B cell (primary cell): Measurements from ENCODE around the gene BFSP1. TPM values are rescaled to one million over a fixed set of nuclear protein-coding genes. Genes with fewer than 3 reads are reported as not detected.

Source experiments
- ATAC-seq: fragments of 200-7000 bp; cut with Tn5 transposase; one replicate; pipeline ENCODE4 v1.10.0; 2021; ENCODE audit warnings: low read depth, mild to moderate bottlenecking, moderate number of reproducible peaks, moderate library complexity
- CTCF ChIA-PET: fragments of 350-600 bp; sonication (Branson Sonifier 250); formaldehyde crosslinking; loops from one replicate; lab custom pipeline; 2021; ENCODE audit warnings: antibody characterized with exemption, inconsistent platforms; lab: Charles Lee
- POLR2A ChIA-PET: fragments of 350-600 bp; sonication (Branson Sonifier 250); formaldehyde crosslinking; loops from one replicate; lab custom pipeline; 2021; ENCODE audit warnings: antibody characterized with exemption; lab: Charles Lee
- DNase-seq: peaks from one replicate; pipeline ENCODE4 v3.0.0; 2013
- H2AFZ ChIP-seq: 2 replicates; pipeline ENCODE4 v1.6.1; 2012; ENCODE audit warnings: mild to moderate bottlenecking, low read depth, low read length; ENCODE audit not compliant: insufficient read depth, poor library complexity, severe bottlenecking
- H3K27ac ChIP-seq, 2 donors: 1 replicate in 1 of 2; 2 replicates in 1 of 2; pipeline ENCODE4 v1.5.1; 2012 to 2013; ENCODE audit warnings: low read length in 2 of 2, mild to moderate bottlenecking in 2 of 2, moderate library complexity in 1 of 2
- H3K27me3 ChIP-seq, 4 experiments: fragments of 200-600 bp in 1 of 4; sonication (generic) in 1 of 4; replicated peaks in 1 of 4; 1 replicate in 2 of 4; 2 replicates in 2 of 4; pipeline versions ENCODE4 v1.6.1 to v1.7.0; 2013 to 2016; ENCODE audit warnings: low read length in 3 of 4, mild to moderate bottlenecking in 2 of 4, mixed read lengths in 1 of 4, moderate library complexity in 1 of 4; ENCODE audit not compliant: insufficient read depth in 4 of 4, control insufficient read depth in 3 of 4; ENCODE audit errors: control extremely low read depth in 1 of 4
- H3K36me3 ChIP-seq, 2 experiments: replicated peaks in 1 of 2; 1 replicate in 1 of 2; 2 replicates in 1 of 2; pipeline versions ENCODE4 v1.6.1 to v1.7.1; 2013; ENCODE audit warnings: low read length in 1 of 2; ENCODE audit not compliant: insufficient read depth in 2 of 2, control insufficient read depth in 1 of 2; ENCODE audit errors: control extremely low read depth in 1 of 2, extremely low read depth in 1 of 2
- H3K4me1 ChIP-seq, 2 donors: fragments of 200-600 bp in 1 of 2; sonication (generic) in 1 of 2; 1 replicate in 1 of 2; 2 replicates in 1 of 2; pipeline versions ENCODE4 v1.5.1 to v1.6.1; 2013 to 2017; ENCODE audit warnings: low read length in 2 of 2; ENCODE audit not compliant: control insufficient read depth in 2 of 2, insufficient read depth in 2 of 2
- H3K4me2 ChIP-seq: replicated peaks from 2 replicates; pipeline ENCODE3; 2012; ENCODE audit warnings: mild to moderate bottlenecking, low read depth, low read length; ENCODE audit not compliant: poor library complexity, severe bottlenecking
- H3K4me3 ChIP-seq, 5 experiments: fragments of 200-600 bp in 1 of 5; sonication (generic) in 1 of 5; 1 replicate in 3 of 5; 2 replicates in 2 of 5; pipeline versions ENCODE4 v1.5.1 to v1.7.0; 2011 to 2016; ENCODE audit warnings: low read length in 4 of 5, mild to moderate bottlenecking in 4 of 5, low read depth in 2 of 5, control low read depth in 1 of 5, moderate library complexity in 1 of 5; ENCODE audit not compliant: insufficient read depth in 1 of 5; ENCODE audit errors: control extremely low read depth in 1 of 5, extremely low read depth in 1 of 5
- H3K79me2 ChIP-seq: fragments of 200-600 bp; sonication (generic); one replicate; pipeline ENCODE4 v1.6.0; 2016; ENCODE audit warnings: low read length; ENCODE audit not compliant: control insufficient read depth, insufficient read depth
- H3K9ac ChIP-seq: fragments of 200-600 bp; sonication (generic); 2 replicates; pipeline ENCODE4 v1.6.1; 2017; ENCODE audit warnings: mild to moderate bottlenecking, low read length, moderate library complexity
- H3K9me3 ChIP-seq, 3 donors: one replicate each; pipeline versions ENCODE4 v1.6.1 to v1.7.1; 2013; ENCODE audit warnings: low read length in 2 of 3; ENCODE audit not compliant: control insufficient read depth in 2 of 3, insufficient read depth in 1 of 3; ENCODE audit errors: control extremely low read depth in 1 of 3
- H4K20me1 ChIP-seq: 2 replicates; pipeline ENCODE4 v1.6.0; 2012; ENCODE audit warnings: mild to moderate bottlenecking, low read length; ENCODE audit not compliant: insufficient read depth, control insufficient read depth, poor library complexity, severe bottlenecking
- H3K27ac Mint-ChIP-seq: one replicate; pipeline ENCODE4 v1.8.0; 2021; ENCODE audit warnings: mixed read lengths
- H3K27me3 Mint-ChIP-seq: one replicate; pipeline ENCODE4 v1.8.0; 2021; ENCODE audit warnings: mixed read lengths
- H3K4me1 Mint-ChIP-seq: one replicate; pipeline ENCODE4 v1.8.0; 2021; ENCODE audit warnings: mixed read lengths
- H3K4me3 Mint-ChIP-seq: one replicate; pipeline ENCODE4 v1.8.0; 2021; ENCODE audit warnings: mixed read lengths
- H3K9me3 Mint-ChIP-seq: one replicate; pipeline ENCODE4 v1.8.0; 2022; ENCODE audit warnings: mixed read lengths; ENCODE audit not compliant: insufficient read depth
- CTCF ChIP-seq: fragments of 200-600 bp; IDR thresholded peaks from one replicate; pipeline ENCODE4 v1.8.0; 2022; ENCODE audit warnings: antibody characterized with exemption, mild to moderate bottlenecking
- EZH2 ChIP-seq: IDR thresholded peaks from 2 replicates; pipeline ENCODE4 v1.6.1; 2012; ENCODE audit warnings: borderline replicate concordance, low read depth, mild to moderate bottlenecking, moderate library complexity, low read length; ENCODE audit not compliant: insufficient read depth, poor library complexity, severe bottlenecking
- WGBS: methylation state at CpG from one replicate; pipeline ENCODE4 v1.1.5; 2013; ENCODE audit warnings: missing lambda C conversion rate; ENCODE audit not compliant: insufficient coverage; 5-methylcytosine and 5-hydroxymethylcytosine counted together
- intact Hi-C: fragments of 100-400 bp; cut with micrococcal nuclease; formaldehyde crosslinking; loops from one replicate; pipeline ENCODE4 v1.10.0; 2022
- polyA plus RNA-seq: library from polyadenylated mRNA; depleted of rRNA; stranded (reverse); fragments of >200 nt; gene quantifications from 2 replicates; pipeline ENCODE4 v1.2.3, GENCODE V29; 2012
- total RNA-seq, 2 donors: library from RNA; stranded (reverse); fragments of 120-200 nt in 1 of 2; gene quantifications; 1 replicate in 1 of 2; 2 replicates in 1 of 2; pipeline versions ENCODE4 v1.2.3 to v1.2.4, GENCODE V29; 2013 to 2022

The BFSP1 gene
- total and polyA plus RNA-seq, 2 donors (not counting 1 experiment from before 2014, with no cell fraction given), result not detected

- Histone ChIP-seq H3K9me3 (no peaks in the 10 kb centered on the region), H3K36me3 (no peaks in the 10 kb centered on the region), H3K9ac (no peak overlapping the region), H3K4me3 (no peak overlapping the region), H3K79me2 (no peaks in the 10 kb centered on the region), H4K20me1 (no peaks in the 10 kb centered on the region), H3K27ac (no peak overlapping the region), H2AFZ (no peak overlapping the region), H3K4me2 (no peak overlapping the region), H3K27me3 (no peaks in the 10 kb centered on the region), H3K4me1 (no peaks in the 10 kb centered on the region)
- Mint-ChIP-seq H3K4me3 (no peak overlapping the region), H3K4me1 (no peaks in the 10 kb centered on the region), H3K9me3 (no peaks in the 10 kb centered on the region), H3K27me3 (peaks cover 9% of the 10 kb centered on the region), H3K27ac (no peak overlapping the region)
- POLR2A ChIA-PET, result no interaction called here
- ATAC-seq (no peak), DNase-seq (no peak)
- 80% methylated on average over 1 of the region's 7 CpGs for WGBS
- intact Hi-C loops, result no loop called here
- no peak for TF ChIP-seq EZH2
- TF ChIP-seq CTCF, result no peak
- CTCF ChIA-PET, result interaction anchor here (0.5 kb wide), 1 partner anchor 95 kb away, joined by 5 read pairs; no protein-coding TSS in a partner anchor
Observed at GRCh38 chr20:17469246-17470030, 61.7 kb downstream of the BFSP1 start.

GRCh38 chr20:17468073-17468840, 62.9 kb downstream of the BFSP1 start:
- TF ChIP-seq EZH2 (no peak), CTCF (no peak)
- Histone ChIP-seq H2AFZ (no peak overlapping the region), H3K9ac (no peak overlapping the region), H4K20me1 (no peaks in the 10 kb centered on the region), H3K4me1 (no peaks in the 10 kb centered on the region), H3K4me2 (no peak overlapping the region), H3K27ac (no peak overlapping the region), H3K4me3 (no peak overlapping the region), H3K27me3 (no peaks in the 10 kb centered on the region), H3K79me2 (no peaks in the 10 kb centered on the region), H3K9me3 (no peaks in the 10 kb centered on the region), H3K36me3 (no peaks in the 10 kb centered on the region)
- Mint-ChIP-seq H3K4me1 (no peaks in the 10 kb centered on the region), H3K27ac (no peak overlapping the region), H3K9me3 (no peaks in the 10 kb centered on the region), H3K27me3 (peaks cover 17% of the 10 kb centered on the region), H3K4me3 (no peak overlapping the region)
- ChIA-PET CTCF (no interaction called here), POLR2A (no interaction called here)
- ATAC-seq (no peak), DNase-seq (no peak)
- intact Hi-C loops, result no loop called here
- WGBS, result 78% methylated on average over 19 of the region's 24 CpGs
